Body of pancreas (tissue), 4 donors: ENCODE results near the gene GAREM1. TPM values are rescaled to one million over a fixed set of nuclear protein-coding genes. Genes with fewer than 3 reads are reported as not detected.
"Not testable (repeated sequence)": the region's sequence is repeated elsewhere in the genome, so short reads cannot be mapped to it uniquely, and the experiment has no call there.

ENCODE experiments used
- ATAC-seq: fragments of 150-250 bp; one replicate; pipeline ENCODE4 v1.9.1; 2016
- DNase-seq, 4 donors: peaks; one replicate each; pipeline ENCODE4 v3.0.0-alpha.2; 2019
- H3K27ac ChIP-seq, 4 donors: fragments of 200-600 bp; sonication (generic); 1 replicate in 3 of 4; 2 replicates in 1 of 4; pipeline versions ENCODE4 v1.5.1 to v1.6.1; 2016 to 2019; ENCODE audit warnings: mild to moderate bottlenecking in 1 of 4, mixed read lengths in 1 of 4, moderate library complexity in 1 of 4
- H3K27me3 ChIP-seq, 2 donors: fragments of 200-600 bp; sonication (generic); one replicate each; pipeline ENCODE4 v1.6.0; 2016; ENCODE audit warnings: mild to moderate bottlenecking in 1 of 2
- H3K36me3 ChIP-seq, 2 donors: fragments of 200-600 bp; sonication (generic); replicated peaks in 1 of 2; 2 replicates each; pipeline ENCODE4 v1.5.1; 2016; ENCODE audit warnings: low read depth in 2 of 2; ENCODE audit not compliant: insufficient read depth in 1 of 2
- H3K4me1 ChIP-seq: fragments of 200-600 bp; sonication (generic); one replicate; pipeline ENCODE4 v1.6.0; 2016
- H3K4me3 ChIP-seq, 2 donors: fragments of 200-600 bp; sonication (generic); 1 replicate in 1 of 2; 2 replicates in 1 of 2; pipeline ENCODE4 v1.5.1; 2016 to 2019
- H3K9me3 ChIP-seq, 3 donors: fragments of 200-600 bp; sonication (generic); 1 replicate in 2 of 3; 2 replicates in 1 of 3; pipeline ENCODE4 v1.5.1; 2016
- POLR2A ChIP-seq, 3 donors: fragments of 450-650 bp; IDR thresholded peaks; one replicate each; pipeline ENCODE4 v1.6.1; 2016; ENCODE audit warnings: antibody characterized with exemption in 3 of 3, mild to moderate bottlenecking in 2 of 3
- WGBS, 2 donors: methylation state at CpG; one replicate each; pipeline ENCODE4 v1.1.5; 2017; 5-methylcytosine and 5-hydroxymethylcytosine counted together
- intact Hi-C: fragments of 100-400 bp; cut with DNase I; formaldehyde crosslinking; loops from one replicate; pipeline ENCODE4 v1.15.1; 2023
- total RNA-seq, 2 donors: library from RNA; depleted of rRNA; stranded (reverse); fragments of >200 nt; gene quantifications; one replicate each; pipeline ENCODE4 v1.1.0, GENCODE V29; 2016
- TF ChIP-seq, protein P1 (sequence below), 7 experiments: fragments of 450-650 bp in 4 of 7; fragments of 200-600 bp in 3 of 7; sonication (generic) in 3 of 7; IDR thresholded peaks; one replicate each; pipeline ENCODE4 v1.5.1; 2016 to 2019; ENCODE audit warnings: antibody characterized with exemption in 7 of 7

GAREM1 gene
- total RNA-seq, 2 donors from 2014 or later, result 16.1 to 16.8 TPM

DNA sequence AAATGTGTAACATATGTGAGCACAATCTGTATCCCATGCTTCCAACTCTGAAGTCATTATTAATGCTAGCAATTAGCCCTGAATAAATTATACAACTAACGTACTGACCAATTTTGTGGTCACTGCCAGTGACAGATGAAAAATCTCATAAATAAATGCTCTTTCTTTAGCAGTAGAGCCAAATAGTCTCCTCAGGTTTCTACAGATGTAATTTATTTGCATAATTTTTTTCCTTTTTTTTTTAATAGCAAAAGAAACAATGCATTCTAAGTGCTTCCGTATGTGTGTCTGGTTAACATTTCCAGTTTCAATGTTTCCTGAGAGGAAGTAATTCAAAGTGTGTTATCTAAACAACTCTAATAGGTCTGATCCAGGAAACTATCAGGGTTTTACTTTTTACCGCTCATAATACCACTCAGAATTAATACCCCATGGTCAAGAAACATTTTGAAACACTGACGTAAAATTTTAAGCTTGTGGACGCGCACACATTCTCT is 172.5 kb downstream of the GAREM1 start:
- H3K4me1 ChIP-seq, result peaks cover 19% of the 10 kb centered on the region
- 70 to 78% methylated on average over 6 of the region's 6 CpGs for WGBS, 2 donors
- H3K27ac ChIP-seq, result no peak overlapping the region

DNA sequence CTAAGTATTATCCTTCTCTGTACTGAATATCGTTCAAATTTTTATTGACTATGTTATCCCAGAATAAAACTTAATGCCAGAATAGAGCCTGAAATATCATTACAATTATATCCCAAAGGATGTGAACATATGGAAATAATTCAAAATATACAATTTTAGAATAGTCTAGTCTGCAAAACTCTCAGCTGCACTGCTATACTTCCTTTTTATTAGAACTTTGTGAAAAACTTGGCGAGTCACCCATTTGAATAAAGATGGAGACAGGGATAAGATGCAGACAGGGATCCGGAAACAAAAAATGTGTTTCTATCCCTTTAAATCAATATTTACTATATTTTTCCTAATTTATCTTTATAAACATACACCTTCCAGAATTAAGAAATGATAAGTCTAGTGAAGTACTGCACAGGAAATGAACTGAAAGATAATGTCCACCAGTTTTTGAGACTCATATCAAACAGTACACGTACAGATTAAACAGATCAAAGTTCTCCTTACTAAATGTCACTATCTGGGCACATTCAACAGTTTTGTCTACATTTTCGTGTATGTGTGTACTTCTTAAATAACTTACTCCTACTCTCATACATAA is 173.0 kb downstream of the GAREM1 start:
- Histone ChIP-seq H3K9me3 (no peaks in the 10 kb centered on the region), H3K4me3 (no peak overlapping the region), H3K27me3 (no peaks in the 10 kb centered on the region), H3K36me3 (no peaks in the 10 kb centered on the region), H3K4me1 (peaks cover 16% of the 10 kb centered on the region), H3K27ac (no peak overlapping the region)
- intact Hi-C loops, result no loop called here
- ATAC-seq, result no peak
- no peak for TF ChIP-seq POLR2A (IDR thresholded peaks at IDR 0.05)
- TF ChIP-seq, protein P1, sequence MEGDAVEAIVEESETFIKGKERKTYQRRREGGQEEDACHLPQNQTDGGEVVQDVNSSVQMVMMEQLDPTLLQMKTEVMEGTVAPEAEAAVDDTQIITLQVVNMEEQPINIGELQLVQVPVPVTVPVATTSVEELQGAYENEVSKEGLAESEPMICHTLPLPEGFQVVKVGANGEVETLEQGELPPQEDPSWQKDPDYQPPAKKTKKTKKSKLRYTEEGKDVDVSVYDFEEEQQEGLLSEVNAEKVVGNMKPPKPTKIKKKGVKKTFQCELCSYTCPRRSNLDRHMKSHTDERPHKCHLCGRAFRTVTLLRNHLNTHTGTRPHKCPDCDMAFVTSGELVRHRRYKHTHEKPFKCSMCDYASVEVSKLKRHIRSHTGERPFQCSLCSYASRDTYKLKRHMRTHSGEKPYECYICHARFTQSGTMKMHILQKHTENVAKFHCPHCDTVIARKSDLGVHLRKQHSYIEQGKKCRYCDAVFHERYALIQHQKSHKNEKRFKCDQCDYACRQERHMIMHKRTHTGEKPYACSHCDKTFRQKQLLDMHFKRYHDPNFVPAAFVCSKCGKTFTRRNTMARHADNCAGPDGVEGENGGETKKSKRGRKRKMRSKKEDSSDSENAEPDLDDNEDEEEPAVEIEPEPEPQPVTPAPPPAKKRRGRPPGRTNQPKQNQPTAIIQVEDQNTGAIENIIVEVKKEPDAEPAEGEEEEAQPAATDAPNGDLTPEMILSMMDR (IDR thresholded peaks at IDR 0.05), result no peak
- 45 to 54% methylated on average over 5 of the region's 5 CpGs for WGBS, 2 donors
- no peak for DNase-seq

More for the DNA sequence above, 172.5 kb downstream of the GAREM1 start:
- intact Hi-C loops, result no loop called here
- no peaks in the 10 kb centered on the region for H3K9me3 ChIP-seq
- ATAC-seq (no peak), DNase-seq (no peak)
- no peaks in the 10 kb centered on the region for H3K36me3 ChIP-seq
- TF ChIP-seq POLR2A (IDR thresholded peaks at IDR 0.05), result no peak
- TF ChIP-seq, protein P1 (IDR thresholded peaks at IDR 0.05), result no peak
- no peaks in the 10 kb centered on the region for H3K27me3 ChIP-seq
- no peak overlapping the region for H3K4me3 ChIP-seq

DNA sequence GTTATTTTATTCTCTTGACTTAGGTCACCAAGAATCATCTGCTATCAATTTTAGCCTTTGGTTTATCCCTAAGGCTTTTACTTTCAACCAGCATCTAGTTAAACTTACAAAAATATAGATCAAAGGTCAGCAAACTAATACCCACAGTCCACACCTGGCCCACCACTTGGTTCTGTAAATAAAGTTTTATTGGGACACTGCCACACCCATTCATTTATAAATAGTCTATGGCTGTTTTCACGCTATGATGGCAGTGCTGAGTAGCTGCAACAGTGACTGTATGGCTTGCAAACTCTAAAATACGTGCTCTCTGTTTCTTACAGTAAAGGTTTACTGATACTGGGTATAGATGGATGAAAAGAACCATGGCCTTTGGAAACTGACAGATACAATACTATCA is 173.8 kb downstream of the GAREM1 start:
- Histone ChIP-seq H3K36me3 (no peaks in the 10 kb centered on the region), H3K27me3 (no peaks in the 10 kb centered on the region), H3K27ac (no peak overlapping the region), H3K4me1 (peaks cover 8% of the 10 kb centered on the region), H3K4me3 (no peak overlapping the region), H3K9me3 (no peaks in the 10 kb centered on the region)
- 88 to 97% methylated on average over 2 of the region's 2 CpGs for WGBS, 2 donors
- TF ChIP-seq, protein P1 (IDR thresholded peaks at IDR 0.05), result no peak
- TF ChIP-seq POLR2A (IDR thresholded peaks at IDR 0.05), result no peak
- ATAC-seq (no peak), DNase-seq (no peak)
- intact Hi-C loops, result no loop called here

DNA sequence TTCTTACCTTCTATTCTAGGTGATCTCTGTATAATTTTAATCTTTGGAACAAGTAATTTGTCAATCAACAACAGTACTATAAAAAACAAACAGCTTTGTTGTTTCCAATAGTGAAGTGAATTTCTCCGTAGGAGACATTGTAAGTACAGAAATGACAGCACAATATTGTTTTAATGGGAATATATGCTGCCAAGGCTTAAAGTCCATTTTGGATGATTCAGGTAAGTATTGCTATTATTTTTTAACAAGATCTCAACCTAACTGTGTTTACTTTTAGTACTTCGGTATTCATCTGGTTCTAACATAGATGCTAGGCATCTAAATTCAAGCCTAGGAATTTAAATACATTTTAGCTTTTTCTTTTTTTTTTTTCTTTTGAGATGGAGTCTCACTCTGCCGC is 175.1 kb downstream of the GAREM1 start:
- no peaks in the 10 kb centered on the region for H3K9me3 ChIP-seq
- DNase-seq (no peak), ATAC-seq (no peak)
- peaks cover 8% of the 10 kb centered on the region for H3K4me1 ChIP-seq
- TF ChIP-seq, protein P1 (IDR thresholded peaks at IDR 0.05), result no peak
- no peak for TF ChIP-seq POLR2A (IDR thresholded peaks at IDR 0.05)
- H3K4me3 ChIP-seq, result no peak overlapping the region
- H3K27ac ChIP-seq, result no peak overlapping the region
- WGBS, 2 donors, result 76 to 78% methylated on average over 3 of the region's 3 CpGs
- H3K27me3 ChIP-seq, result no peaks in the 10 kb centered on the region
- H3K36me3 ChIP-seq, result no peaks in the 10 kb centered on the region
- intact Hi-C loops, result no loop called here

DNA sequence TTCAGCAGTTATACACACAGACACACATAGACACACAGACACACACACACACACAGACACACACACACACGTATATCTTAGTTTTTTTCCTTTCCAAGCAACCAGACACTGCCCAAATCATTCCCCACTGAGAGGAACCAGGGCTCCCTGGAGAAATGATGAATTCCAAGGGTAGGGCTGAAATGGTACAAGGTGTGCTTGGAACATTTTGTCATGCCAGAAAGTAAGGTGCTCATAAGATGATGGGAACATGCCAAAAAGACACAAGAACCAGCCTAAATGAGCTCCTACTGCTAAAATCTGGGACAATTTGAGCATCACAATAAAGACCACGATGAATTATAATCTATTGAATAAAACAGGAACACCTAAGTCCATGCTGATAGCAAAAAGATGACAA is 177.6 kb downstream of the GAREM1 start:
- intact Hi-C loops, result no loop called here
- no peak for ATAC-seq
- Histone ChIP-seq H3K27ac (no peak overlapping the region), H3K36me3 (no peaks in the 10 kb centered on the region), H3K9me3 (no peaks in the 10 kb centered on the region), H3K4me1 (peaks cover 6% of the 10 kb centered on the region), H3K4me3 (no peak overlapping the region), H3K27me3 (no peaks in the 10 kb centered on the region)
- TF ChIP-seq, protein P1 (IDR thresholded peaks at IDR 0.05), result no peak
- no peak for TF ChIP-seq POLR2A (IDR thresholded peaks at IDR 0.05)
- no peak for DNase-seq
- 84 to 89% methylated on average over 2 of the region's 2 CpGs for WGBS, 2 donors

DNA sequence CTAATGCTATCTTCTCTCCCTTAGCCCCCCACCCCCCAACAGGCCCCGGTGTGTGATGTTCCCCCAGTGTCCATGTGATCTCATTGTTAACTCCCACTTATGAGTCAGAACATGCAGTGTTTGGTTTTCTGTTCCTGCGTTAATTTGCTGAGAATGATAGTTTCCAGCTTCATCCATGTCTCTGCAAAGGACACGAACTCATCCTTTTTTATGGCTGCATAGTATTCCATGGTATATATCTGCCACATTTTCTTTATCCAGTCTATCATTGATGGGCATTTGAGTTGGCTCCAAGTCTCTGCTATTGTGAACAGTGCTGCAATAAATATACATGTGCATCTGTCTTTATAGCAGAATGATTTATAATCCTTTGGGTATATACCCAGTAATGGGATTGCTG is 179.1 kb downstream of the GAREM1 start:
- 91 to 96% methylated on average over 3 of the region's 3 CpGs for whole genome bisulfite sequencing, 2 donors
- H3K27ac ChIP-seq, ATAC-seq, H3K9me3 ChIP-seq, H3K36me3 ChIP-seq, H3K4me1 ChIP-seq, H3K4me3 ChIP-seq, DNase-seq, intact Hi-C loops, H3K27me3 ChIP-seq: not testable (repeated sequence)
